SH-SY5Y (cell line): ENCODE results near the gene C1orf74.

Experiments used
- GATA2 ChIP-seq: IDR thresholded peaks from 2 replicates; pipeline ENCODE4 v1.6.1; 2011; ENCODE audit warnings: mild to moderate bottlenecking, low read depth, low read length
- GATA3 ChIP-seq: IDR thresholded peaks from 2 replicates; pipeline ENCODE4 v1.6.1; 2011; ENCODE audit warnings: low read depth, mild to moderate bottlenecking, low read length, moderate library complexity

DNA sequence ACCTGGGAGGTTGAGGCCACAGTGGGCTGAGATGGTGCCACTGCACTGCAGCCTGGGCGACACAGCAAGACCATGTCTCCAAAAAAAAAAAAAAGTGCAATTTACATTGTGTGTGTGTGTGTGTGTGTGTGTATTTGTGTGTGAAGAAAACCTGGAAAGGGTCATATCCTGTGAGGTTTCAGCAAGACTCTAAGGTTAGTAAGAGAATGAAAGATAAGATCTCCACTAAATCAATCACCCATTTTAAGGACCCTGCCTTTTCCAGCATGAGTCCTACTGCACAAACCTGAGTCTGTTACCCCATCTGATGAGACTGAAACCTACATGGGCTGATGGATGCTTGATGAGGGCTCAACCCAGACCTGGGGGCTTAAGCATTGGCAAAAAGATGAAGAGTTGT lies 4.9 kb upstream of the C1orf74 start:
- TF ChIP-seq GATA2: peak; percentile 29; the same call in 1 of the 2 replicates
- no peak for TF ChIP-seq GATA3
